Vagina (tissue), 2 donors: ENCODE data around the gene S1PR3.

Experiments
- CTCF ChIP-seq, 3 experiments: fragments of 450-650 bp in 2 of 3; fragments of 200-600 bp in 1 of 3; sonication (generic) in 1 of 3; IDR thresholded peaks; one replicate each; pipeline ENCODE4 v1.5.1; 2017 to 2019; ENCODE audit warnings: antibody characterized with exemption in 3 of 3, mild to moderate bottlenecking in 2 of 3, moderate library complexity in 2 of 3
- POLR2A ChIP-seq, 2 donors: fragments of 450-650 bp; IDR thresholded peaks; one replicate each; pipeline ENCODE4 v1.6.1; 2017; ENCODE audit warnings: antibody characterized with exemption in 2 of 2, mild to moderate bottlenecking in 2 of 2, moderate library complexity in 2 of 2

GRCh38 chr9:88973281-88974045 is 17.8 kb upstream of the S1PR3 start:
- no peak for TF ChIP-seq POLR2A (IDR thresholded peaks at IDR 0.05)
- no peak for TF ChIP-seq CTCF (IDR thresholded peaks at IDR 0.05)
